PC-9 (cell line): ENCODE data around the gene FCAMR. TPM values are rescaled to one million over a fixed set of nuclear protein-coding genes. Genes with fewer than 3 reads are reported as not detected.
A peak's percentile ranks its signal among the peaks of the same experiment; 100 is the strongest.

Experiments
- BruUV-seq: library from RNA; stranded (reverse); fragments of 400-500 nt; replicated peaks from 2 replicates; lab custom pipeline; 2021; lab: Mats Ljungman, UMichigan
- CTCF ChIA-PET: fragments of 300-600 bp; sonication (Branson Sonifier 250); formaldehyde crosslinking; loops from one replicate; lab custom pipeline; 2022; ENCODE audit warnings: antibody characterized with exemption; lab: Charles Lee
- POLR2A ChIA-PET: fragments of 300-600 bp; sonication (Branson Sonifier 250); formaldehyde crosslinking; loops from one replicate; lab custom pipeline; 2022; ENCODE audit warnings: antibody characterized with exemption; ENCODE audit not compliant: unreplicated experiment; lab: Charles Lee
- DNase-seq, 2 experiments: peaks; one replicate each; pipeline versions ENCODE4 v3.0.0 to v3.0.0-alpha.2; 2015 to 2022; ENCODE audit warnings: mixed read lengths in 1 of 2
- H2AFZ ChIP-seq: fragments of 200-600 bp; sonication (generic); 2 replicates; pipeline ENCODE4 v1.8.1; 2017; ENCODE audit warnings: antibody characterized with exemption
- H3F3A ChIP-seq: fragments of 200-600 bp; sonication (generic); 2 replicates; pipeline ENCODE4 v1.8.1; 2017; ENCODE audit warnings: antibody characterized with exemption, mild to moderate bottlenecking, low read depth; ENCODE audit not compliant: insufficient read depth
- H3K27ac ChIP-seq: fragments of 200-600 bp; sonication (generic); 2 replicates; pipeline ENCODE4 v1.6.1; 2016; ENCODE audit warnings: mixed run types
- H3K27me3 ChIP-seq: fragments of 200-600 bp; sonication (generic); 2 replicates; pipeline ENCODE4 v1.6.1; 2016; ENCODE audit warnings: low read depth, mixed run types; ENCODE audit not compliant: insufficient read depth
- H3K36me3 ChIP-seq: fragments of 200-600 bp; sonication (generic); 2 replicates; pipeline ENCODE4 v1.6.1; 2016; ENCODE audit warnings: low read depth, mixed run types
- H3K4me1 ChIP-seq: fragments of 200-600 bp; sonication (generic); replicated peaks from 2 replicates; pipeline ENCODE4 v1.6.1; 2016; ENCODE audit warnings: mixed run types; ENCODE audit not compliant: insufficient read depth
- H3K4me2 ChIP-seq: fragments of 200-600 bp; sonication (generic); 2 replicates; pipeline ENCODE4 v1.6.1; 2017; ENCODE audit warnings: mixed run types
- H3K4me3 ChIP-seq: fragments of 200-600 bp; sonication (generic); 2 replicates; pipeline ENCODE4 v1.6.1; 2016; ENCODE audit warnings: mixed run types
- H3K79me2 ChIP-seq: fragments of 200-600 bp; sonication (generic); 2 replicates; pipeline ENCODE4 v1.6.1; 2017; ENCODE audit warnings: low read depth, mixed run types
- H3K9me2 ChIP-seq: fragments of 200-600 bp; sonication (generic); 2 replicates; pipeline ENCODE4 v1.8.1; 2017; ENCODE audit warnings: mild to moderate bottlenecking; ENCODE audit not compliant: insufficient read depth
- H3K9me3 ChIP-seq: fragments of 200-600 bp; sonication (generic); 2 replicates; pipeline ENCODE4 v1.8.1; 2016; ENCODE audit warnings: low read depth; ENCODE audit not compliant: insufficient read depth
- H4K20me1 ChIP-seq: fragments of 200-600 bp; sonication (generic); 2 replicates; pipeline ENCODE4 v1.8.1; 2017; ENCODE audit not compliant: insufficient read depth
- EZH2 ChIP-seq: fragments of 200-600 bp; sonication (generic); IDR thresholded peaks from 2 replicates; pipeline ENCODE4 v1.8.0; 2017; ENCODE audit warnings: antibody characterized with exemption, low read depth
- intact Hi-C: fragments of 100-400 bp; cut with micrococcal nuclease; formaldehyde crosslinking; loops from one replicate; pipeline ENCODE4 v1.10.0; 2022; ENCODE audit not compliant: unreplicated experiment
- total RNA-seq: library from RNA; stranded (reverse); gene quantifications from 2 replicates; pipeline ENCODE4 v1.2.3, GENCODE V29; 2021
- TF ChIP-seq, protein P1 (sequence below): fragments of 200-600 bp; sonication (generic); conservative IDR thresholded peaks from 2 replicates; pipeline ENCODE4 v1.6.1; 2017; ENCODE audit warnings: mixed run types, antibody characterized with exemption, mild to moderate bottlenecking, moderate library complexity

Gene FCAMR
- total RNA-seq, 1 experiment from 2014 or later: not detected

DNA sequence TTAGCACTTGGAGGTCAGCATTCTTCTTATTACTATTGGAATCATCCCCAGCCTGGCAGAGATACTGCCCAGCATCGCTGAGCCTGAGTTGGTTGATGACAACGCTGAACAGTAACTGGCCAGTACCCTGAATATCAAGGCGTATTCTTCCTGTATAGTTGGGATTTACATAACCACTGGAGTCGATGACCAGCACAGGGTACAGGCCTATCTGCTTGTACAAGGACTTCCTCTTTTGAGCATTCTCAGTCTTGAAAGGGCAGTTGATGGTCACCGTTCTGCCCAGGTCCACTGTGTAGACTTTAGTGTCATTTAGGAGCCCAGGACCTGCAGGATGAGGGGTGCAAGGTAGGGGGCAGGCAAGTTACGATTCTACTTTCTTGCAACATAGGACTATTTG is 32.8 kb downstream of the FCAMR start:
- Histone ChIP-seq H3K4me3 (no peak overlapping the region), H2AFZ (no peak overlapping the region), H3K4me1 (no peaks in the 10 kb centered on the region), H3K79me2 (no peaks in the 10 kb centered on the region), H3K27me3 (no peaks in the 10 kb centered on the region), H3K4me2 (no peak overlapping the region), H4K20me1 (no peaks in the 10 kb centered on the region), H3K36me3 (no peaks in the 10 kb centered on the region), H3F3A (no peaks in the 10 kb centered on the region), H3K27ac (no peak overlapping the region), H3K9me3 (no peaks in the 10 kb centered on the region), H3K9me2 (no peaks in the 10 kb centered on the region)
- no TSS peak for BruUV-seq
- DNase-seq: no peak
- CTCF ChIA-PET: no interaction called here
- intact Hi-C loops: no loop called here
- TF ChIP-seq EZH2: no peak
- TF ChIP-seq, protein P1, sequence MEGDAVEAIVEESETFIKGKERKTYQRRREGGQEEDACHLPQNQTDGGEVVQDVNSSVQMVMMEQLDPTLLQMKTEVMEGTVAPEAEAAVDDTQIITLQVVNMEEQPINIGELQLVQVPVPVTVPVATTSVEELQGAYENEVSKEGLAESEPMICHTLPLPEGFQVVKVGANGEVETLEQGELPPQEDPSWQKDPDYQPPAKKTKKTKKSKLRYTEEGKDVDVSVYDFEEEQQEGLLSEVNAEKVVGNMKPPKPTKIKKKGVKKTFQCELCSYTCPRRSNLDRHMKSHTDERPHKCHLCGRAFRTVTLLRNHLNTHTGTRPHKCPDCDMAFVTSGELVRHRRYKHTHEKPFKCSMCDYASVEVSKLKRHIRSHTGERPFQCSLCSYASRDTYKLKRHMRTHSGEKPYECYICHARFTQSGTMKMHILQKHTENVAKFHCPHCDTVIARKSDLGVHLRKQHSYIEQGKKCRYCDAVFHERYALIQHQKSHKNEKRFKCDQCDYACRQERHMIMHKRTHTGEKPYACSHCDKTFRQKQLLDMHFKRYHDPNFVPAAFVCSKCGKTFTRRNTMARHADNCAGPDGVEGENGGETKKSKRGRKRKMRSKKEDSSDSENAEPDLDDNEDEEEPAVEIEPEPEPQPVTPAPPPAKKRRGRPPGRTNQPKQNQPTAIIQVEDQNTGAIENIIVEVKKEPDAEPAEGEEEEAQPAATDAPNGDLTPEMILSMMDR: no peak
- POLR2A ChIA-PET: no interaction called here

DNA sequence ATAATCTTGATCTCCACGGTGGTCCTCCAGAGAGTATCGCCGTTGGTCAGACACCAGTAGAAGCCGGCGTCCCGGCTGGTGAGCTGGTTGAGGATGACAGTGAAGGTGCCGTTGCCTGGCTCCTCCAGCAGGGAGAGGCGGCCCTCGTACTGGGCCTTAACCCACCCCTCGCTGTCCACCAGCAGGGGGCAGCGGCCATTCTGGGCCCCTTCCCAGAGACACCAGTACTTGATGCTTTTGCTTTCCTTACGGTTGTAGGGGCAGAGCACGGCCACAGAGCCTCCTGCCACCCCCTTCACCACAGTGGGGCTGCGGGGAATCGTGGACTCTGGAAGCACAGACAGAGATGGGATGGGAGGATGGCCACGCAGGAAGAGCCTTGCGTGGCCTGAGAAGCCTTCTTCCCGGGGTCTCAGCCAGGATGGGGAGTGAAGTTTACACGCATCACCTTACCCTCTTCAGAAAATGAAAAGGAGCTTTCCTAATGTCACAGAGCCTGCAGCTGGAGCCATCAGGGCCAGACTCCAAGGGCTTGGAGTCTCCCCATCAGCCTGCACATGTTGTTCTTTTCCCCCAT is 34.7 kb downstream of the FCAMR start:
- ChIA-PET POLR2A (interaction anchor here (0.6 kb wide), 1 partner anchor 308 kb away, joined by 4 read pairs; no protein-coding TSS in a partner anchor), CTCF (no interaction called here)
- Histone ChIP-seq H3K79me2 (no peaks in the 10 kb centered on the region), H3K27ac (no peak overlapping the region), H3K27me3 (no peaks in the 10 kb centered on the region), H3F3A (no peaks in the 10 kb centered on the region), H3K36me3 (no peaks in the 10 kb centered on the region), H4K20me1 (no peaks in the 10 kb centered on the region), H3K4me3 (no peak overlapping the region), H3K9me2 (no peaks in the 10 kb centered on the region), H3K9me3 (no peaks in the 10 kb centered on the region), H3K4me1 (no peaks in the 10 kb centered on the region), H3K4me2 (no peak overlapping the region), H2AFZ (no peak overlapping the region)
- DNase-seq: no peak
- no TSS peak for BruUV-seq
- intact Hi-C loops: no loop called here
- TF ChIP-seq, protein P1: peak; percentile 41; the same call in 1 of the 2 replicates
- no peak for TF ChIP-seq EZH2

DNA sequence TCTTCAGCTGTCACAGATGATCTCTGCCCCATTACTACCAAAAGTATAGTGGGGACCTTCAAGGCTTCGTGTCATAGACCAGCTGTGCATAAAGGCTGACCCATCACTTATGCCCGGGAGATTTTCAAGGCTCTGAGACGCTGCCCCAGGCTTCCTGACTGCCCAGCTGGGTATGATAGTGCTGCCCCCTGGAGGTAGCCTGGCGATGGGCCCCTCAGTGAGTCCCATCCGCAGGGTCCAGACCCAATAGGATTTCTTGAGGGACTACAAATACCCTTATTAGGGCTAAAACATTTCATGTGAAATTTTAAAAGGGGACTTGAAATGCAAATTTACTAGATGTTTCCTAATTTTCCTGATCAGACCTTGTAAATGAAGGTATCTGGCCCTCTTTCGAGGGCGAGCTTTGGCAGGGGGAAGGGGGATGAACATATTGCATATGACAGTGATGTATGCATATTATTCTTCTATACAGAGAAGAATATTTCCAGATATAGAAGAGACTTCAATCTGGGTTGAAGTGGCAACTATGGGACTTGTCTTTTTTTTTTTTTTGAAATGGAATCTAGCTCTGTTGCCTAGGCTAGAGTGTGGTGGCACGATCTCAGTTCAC is 36.8 kb downstream of the FCAMR start:
- no peak overlapping the region for H3K27ac ChIP-seq
- no peaks in the 10 kb centered on the region for H3K4me1 ChIP-seq
- TF ChIP-seq, protein P1: peak; percentile 58; the same call in 1 of the 2 replicates
- no peak for TF ChIP-seq EZH2
- H3F3A ChIP-seq: no peaks in the 10 kb centered on the region
- intact Hi-C loops: no loop called here
- H2AFZ ChIP-seq: no peak overlapping the region
- no peaks in the 10 kb centered on the region for H3K9me3 ChIP-seq
- no peaks in the 10 kb centered on the region for H3K9me2 ChIP-seq
- no peak for DNase-seq
- CTCF ChIA-PET: interaction anchor here (0.6 kb wide), 1 partner anchor 55 kb away, joined by 4 read pairs; no protein-coding TSS in a partner anchor
- POLR2A ChIA-PET: no interaction called here
- no peaks in the 10 kb centered on the region for H3K36me3 ChIP-seq
- no TSS peak for BruUV-seq
- H4K20me1 ChIP-seq: no peaks in the 10 kb centered on the region
- H3K4me3 ChIP-seq: no peak overlapping the region
- H3K4me2 ChIP-seq: no peak overlapping the region
- no peaks in the 10 kb centered on the region for H3K27me3 ChIP-seq
- no peaks in the 10 kb centered on the region for H3K79me2 ChIP-seq
